AG09319 (cell line): ENCODE data around the gene EPN2.

Source experiments
- DNase-seq: peaks from one replicate; pipeline ENCODE4 v3.0.0-alpha.2; 2010; ENCODE audit warnings: low read depth; ENCODE audit errors: extremely low read depth
- CTCF ChIP-seq: IDR thresholded peaks from 2 replicates; pipeline ENCODE4 v1.5.1; 2011; ENCODE audit warnings: low read depth, mild to moderate bottlenecking, inconsistent platforms, low read length, moderate library complexity

EPN2 gene

GRCh38 chr17:19281161-19281560 lies 44.0 kb downstream of the EPN2 start:
- no peak for TF ChIP-seq CTCF
- DNase-seq = no peak

GRCh38 chr17:19284005-19284959 lies 47.1 kb downstream of the EPN2 start:
- TF ChIP-seq CTCF = no peak
- no peak for DNase-seq

GRCh38 chr17:19285213-19285900 lies 48.2 kb downstream of the EPN2 start:
- TF ChIP-seq CTCF = no peak
- DNase-seq = no peak

- no peak for DNase-seq
- no peak for TF ChIP-seq CTCF
These were observed 49.7 kb downstream of the EPN2 start for GRCh38 chr17:19286751-19287341.

GRCh38 chr17:19287651-19288050 lies 50.5 kb downstream of the EPN2 start:
- TF ChIP-seq CTCF = no peak
- DNase-seq = no peak

- DNase-seq = no peak
- TF ChIP-seq CTCF = no peak
These were observed 51.3 kb downstream of the EPN2 start for GRCh38 chr17:19288453-19288852.
